CD14-positive monocyte (primary cell): ENCODE data around the gene HTR2A. TPM values are rescaled to one million over a fixed set of nuclear protein-coding genes. Genes with fewer than 3 reads are reported as not detected.

ENCODE experiments used
- DNase-seq, 3 donors: peaks; one replicate each; pipeline ENCODE4 v3.0.0-alpha.2; 2011 to 2022
- H2AFZ ChIP-seq: 2 replicates; pipeline ENCODE4 v1.6.0; 2012; ENCODE audit warnings: mild to moderate bottlenecking, low read depth, low read length, inconsistent platforms; ENCODE audit not compliant: insufficient read depth, poor library complexity, severe bottlenecking
- H3K27ac ChIP-seq, 2 donors: 1 replicate in 1 of 2; 2 replicates in 1 of 2; pipeline ENCODE4 v1.5.1; 2012 to 2013; ENCODE audit warnings: low read length in 2 of 2, control low read depth in 1 of 2, inconsistent platforms in 1 of 2, low read depth in 1 of 2, mild to moderate bottlenecking in 1 of 2
- H3K27me3 ChIP-seq, 2 donors: one replicate each; pipeline versions ENCODE4 v1.6.0 to v1.6.1; 2011 to 2013; ENCODE audit warnings: low read length in 2 of 2; ENCODE audit not compliant: control insufficient read depth in 2 of 2, insufficient read depth in 2 of 2
- H3K36me3 ChIP-seq, 2 donors: replicated peaks in 1 of 2; 1 replicate in 1 of 2; 2 replicates in 1 of 2; pipeline versions ENCODE4 v1.5.1 to v1.6.1; 2012 to 2013; ENCODE audit warnings: low read length in 2 of 2, control low read depth in 1 of 2, inconsistent platforms in 1 of 2, mild to moderate bottlenecking in 1 of 2; ENCODE audit not compliant: insufficient read depth in 2 of 2, control insufficient read depth in 1 of 2
- H3K4me1 ChIP-seq, 2 donors: 1 replicate in 1 of 2; 2 replicates in 1 of 2; pipeline versions ENCODE4 v1.5.1 to v1.6.1; 2012 to 2013; ENCODE audit warnings: low read length in 2 of 2, control low read depth in 1 of 2, inconsistent platforms in 1 of 2, mild to moderate bottlenecking in 1 of 2, moderate library complexity in 1 of 2; ENCODE audit not compliant: insufficient read depth in 2 of 2, control insufficient read depth in 1 of 2
- H3K4me2 ChIP-seq: replicated peaks from 2 replicates; pipeline ENCODE3; 2012; ENCODE audit warnings: low read length, moderate library complexity, mild to moderate bottlenecking; ENCODE audit not compliant: poor library complexity, severe bottlenecking; ENCODE audit errors: extremely low read depth
- H3K4me3 ChIP-seq, 3 experiments: fragments of 200-600 bp in 1 of 3; sonication (generic) in 1 of 3; replicated peaks in 1 of 3; 1 replicate in 2 of 3; 2 replicates in 1 of 3; pipeline ENCODE4 v1.5.1; 2011 to 2013; ENCODE audit warnings: low read length in 3 of 3, mild to moderate bottlenecking in 3 of 3, control low read depth in 2 of 3, low read depth in 2 of 3, inconsistent platforms in 1 of 3, moderate library complexity in 1 of 3
- H3K79me2 ChIP-seq: 2 replicates; pipeline ENCODE4 v1.6.0; 2012; ENCODE audit warnings: mild to moderate bottlenecking, control low read depth, inconsistent platforms, low read length, moderate library complexity; ENCODE audit not compliant: insufficient read depth
- H3K9ac ChIP-seq: 2 replicates; pipeline ENCODE4 v1.6.0; 2017; ENCODE audit warnings: low read length, mild to moderate bottlenecking; ENCODE audit not compliant: insufficient read depth, poor library complexity, severe bottlenecking
- H3K9me3 ChIP-seq, 2 donors: replicated peaks in 1 of 2; 1 replicate in 1 of 2; 2 replicates in 1 of 2; pipeline versions ENCODE4 v1.5.1 to v1.6.1; 2012 to 2013; ENCODE audit warnings: low read length in 2 of 2, control low read depth in 1 of 2; ENCODE audit not compliant: control insufficient read depth in 1 of 2, insufficient read depth in 1 of 2
- H4K20me1 ChIP-seq: 2 replicates; pipeline ENCODE4 v1.6.0; 2012; ENCODE audit warnings: mild to moderate bottlenecking, low read length, control low read depth, moderate library complexity; ENCODE audit not compliant: insufficient read depth
- H3K27ac Mint-ChIP-seq, 7 donors: one replicate each; pipeline ENCODE4 v1.8.0; 2020; ENCODE audit warnings: mild to moderate bottlenecking in 7 of 7, mixed read lengths in 7 of 7, moderate library complexity in 6 of 7, inconsistent platforms in 2 of 7
- H3K27me3 Mint-ChIP-seq, 3 donors: one replicate each; pipeline ENCODE4 v1.8.0; 2021 to 2022; ENCODE audit warnings: low read depth in 3 of 3, mild to moderate bottlenecking in 3 of 3, mixed read lengths in 3 of 3, moderate library complexity in 3 of 3, inconsistent platforms in 1 of 3
- H3K36me3 Mint-ChIP-seq, 2 donors: one replicate each; pipeline ENCODE4 v1.8.0; 2020; ENCODE audit warnings: mixed read lengths in 2 of 2, inconsistent platforms in 1 of 2, mild to moderate bottlenecking in 1 of 2
- H3K4me1 Mint-ChIP-seq: one replicate; pipeline ENCODE4 v1.8.0; 2020; ENCODE audit warnings: mild to moderate bottlenecking, mixed read lengths
- H3K4me3 Mint-ChIP-seq, 2 donors: one replicate each; pipeline ENCODE4 v1.8.0; 2020; ENCODE audit warnings: mild to moderate bottlenecking in 2 of 2, mixed read lengths in 2 of 2, moderate library complexity in 1 of 2
- H3K9me3 Mint-ChIP-seq, 7 donors: one replicate each; pipeline ENCODE4 v1.8.0; 2020 to 2022; ENCODE audit warnings: mixed read lengths in 7 of 7, mild to moderate bottlenecking in 6 of 7, moderate library complexity in 6 of 7, inconsistent platforms in 2 of 7
- CTCF ChIP-seq: fragments of 200-600 bp; IDR thresholded peaks from one replicate; pipeline ENCODE4 v1.8.0; 2022; ENCODE audit warnings: antibody characterized with exemption, mild to moderate bottlenecking
- WGBS: methylation state at CpG from one replicate; pipeline ENCODE4 v1.1.5; 2013; ENCODE audit warnings: missing lambda C conversion rate; ENCODE audit not compliant: insufficient coverage; 5-methylcytosine and 5-hydroxymethylcytosine counted together
- intact Hi-C, 2 donors: fragments of 100-400 bp; cut with micrococcal nuclease; formaldehyde crosslinking; loops; one replicate each; pipeline versions ENCODE4 v1.15.0 to v1.15.1; 2023
- polyA plus RNA-seq, 3 donors: library from polyadenylated mRNA; depleted of rRNA in 1 of 3; unstranded in 2 of 3; stranded (reverse) in 1 of 3; fragments of 300-500 nt in 2 of 3; fragments of >200 nt in 1 of 3; fragmentation: Illumina TruSeq in 2 of 3; gene quantifications; 1 replicate in 2 of 3; 2 replicates in 1 of 3; pipeline ENCODE4 v1.2.3, GENCODE V29; 2012 to 2021

HTR2A gene
- polyA plus RNA-seq, 3 donors, result not detected

DNA sequence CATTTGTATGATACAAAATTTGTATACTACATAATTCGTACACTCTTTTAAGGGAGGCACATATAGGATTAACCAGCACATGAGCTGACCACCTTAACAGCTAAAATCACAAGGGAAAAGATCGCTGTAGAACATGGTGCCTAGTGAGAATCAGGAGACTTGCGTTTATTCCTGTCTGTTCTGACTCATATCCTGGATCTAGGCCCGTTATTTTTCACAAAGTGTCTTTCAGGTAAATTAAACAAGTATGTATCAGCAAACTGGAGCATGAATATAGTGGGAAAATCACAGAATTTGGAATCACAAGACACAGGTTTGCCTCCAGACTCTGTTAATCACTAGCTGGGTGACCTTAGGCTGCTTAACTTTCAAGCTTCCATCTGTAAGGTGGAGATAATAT, 52.4 kb downstream of the HTR2A start:
- intact Hi-C loops, result no loop called here
- H2AFZ ChIP-seq, result no peak overlapping the region
- H3K4me1 Mint-ChIP-seq, result no peaks in the 10 kb centered on the region
- no peak overlapping the region for H3K9ac ChIP-seq
- H3K36me3 Mint-ChIP-seq, result no peaks in the 10 kb centered on the region
- peaks cover 0 to 2% (median 0%) of the 10 kb centered on the region in 7 donors for H3K9me3 Mint-ChIP-seq
- 87% methylated on average over 2 of the region's 4 CpGs for WGBS
- H3K9me3 ChIP-seq, result no peaks in the 10 kb centered on the region
- H3K4me2 ChIP-seq, result no peak overlapping the region
- H3K4me3 ChIP-seq, result no peak overlapping the region
- H3K27ac Mint-ChIP-seq, result no peak overlapping the region
- no peaks in the 10 kb centered on the region for H3K36me3 ChIP-seq
- no peaks in the 10 kb centered on the region for H3K27me3 Mint-ChIP-seq
- H3K27ac ChIP-seq, result no peak overlapping the region
- no peaks in the 10 kb centered on the region for H3K4me1 ChIP-seq
- no peak overlapping the region for H3K4me3 Mint-ChIP-seq
- H3K79me2 ChIP-seq, result no peaks in the 10 kb centered on the region
- no peaks in the 10 kb centered on the region for H3K27me3 ChIP-seq
- H4K20me1 ChIP-seq, result no peaks in the 10 kb centered on the region
- DNase-seq, result no peak
- TF ChIP-seq CTCF, result no peak

DNA sequence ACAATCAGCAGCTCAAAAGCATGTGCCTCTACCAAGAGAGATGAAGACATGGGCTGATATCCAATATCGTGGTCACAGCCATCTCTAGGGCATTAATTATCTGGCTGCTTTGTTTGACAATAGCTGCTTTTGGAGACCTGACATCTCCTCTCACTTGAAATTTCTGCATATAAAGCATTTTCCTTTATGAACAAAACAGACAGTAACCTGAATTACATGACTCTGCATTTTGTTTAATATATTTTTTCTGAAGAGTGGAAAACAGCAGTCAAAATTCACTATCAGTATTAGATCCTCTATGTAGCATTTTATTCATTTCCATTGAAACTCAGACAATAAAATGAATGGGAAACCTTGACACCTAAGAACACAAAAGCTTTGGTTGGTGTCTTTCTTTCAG, 57.5 kb downstream of the HTR2A start:
- 17% methylated on average over 1 of the region's 1 CpG for WGBS
- H3K36me3 Mint-ChIP-seq, result no peaks in the 10 kb centered on the region
- intact Hi-C loops, result no loop called here
- Histone ChIP-seq H3K9me3 (no peaks in the 10 kb centered on the region), H2AFZ (no peak overlapping the region), H3K4me1 (no peaks in the 10 kb centered on the region), H3K79me2 (no peaks in the 10 kb centered on the region), H3K27ac (no peak overlapping the region), H3K9ac (no peak overlapping the region), H3K27me3 (no peaks in the 10 kb centered on the region), H3K4me2 (no peak overlapping the region), H4K20me1 (no peaks in the 10 kb centered on the region), H3K36me3 (no peaks in the 10 kb centered on the region), H3K4me3 (no peak overlapping the region)
- no peak overlapping the region for H3K27ac Mint-ChIP-seq
- H3K4me3 Mint-ChIP-seq, result no peak overlapping the region
- no peak for TF ChIP-seq CTCF
- H3K9me3 Mint-ChIP-seq, result peaks cover 0 to 3% (median 0%) of the 10 kb centered on the region in 7 donors
- H3K27me3 Mint-ChIP-seq, result no peaks in the 10 kb centered on the region
- DNase-seq, result no peak
- no peaks in the 10 kb centered on the region for H3K4me1 Mint-ChIP-seq
